Measurements from ENCODE around the gene SPEM1.

GRCh38 chr17:7379134-7379533 lies 41.0 kb upstream of the SPEM1 start:
- no peak for TF ChIP-seq POLR2A (IDR thresholded peaks at IDR 0.05)
- TF ChIP-seq, protein P1, sequence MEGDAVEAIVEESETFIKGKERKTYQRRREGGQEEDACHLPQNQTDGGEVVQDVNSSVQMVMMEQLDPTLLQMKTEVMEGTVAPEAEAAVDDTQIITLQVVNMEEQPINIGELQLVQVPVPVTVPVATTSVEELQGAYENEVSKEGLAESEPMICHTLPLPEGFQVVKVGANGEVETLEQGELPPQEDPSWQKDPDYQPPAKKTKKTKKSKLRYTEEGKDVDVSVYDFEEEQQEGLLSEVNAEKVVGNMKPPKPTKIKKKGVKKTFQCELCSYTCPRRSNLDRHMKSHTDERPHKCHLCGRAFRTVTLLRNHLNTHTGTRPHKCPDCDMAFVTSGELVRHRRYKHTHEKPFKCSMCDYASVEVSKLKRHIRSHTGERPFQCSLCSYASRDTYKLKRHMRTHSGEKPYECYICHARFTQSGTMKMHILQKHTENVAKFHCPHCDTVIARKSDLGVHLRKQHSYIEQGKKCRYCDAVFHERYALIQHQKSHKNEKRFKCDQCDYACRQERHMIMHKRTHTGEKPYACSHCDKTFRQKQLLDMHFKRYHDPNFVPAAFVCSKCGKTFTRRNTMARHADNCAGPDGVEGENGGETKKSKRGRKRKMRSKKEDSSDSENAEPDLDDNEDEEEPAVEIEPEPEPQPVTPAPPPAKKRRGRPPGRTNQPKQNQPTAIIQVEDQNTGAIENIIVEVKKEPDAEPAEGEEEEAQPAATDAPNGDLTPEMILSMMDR (IDR thresholded peaks at IDR 0.05): no peak

Data from tibial nerve (tissue), 3 donors.